HL-60 (cell line): ENCODE measurements around the gene GBP2.

Experiments used
- DNase-seq, 2 experiments: peaks; one replicate each; pipeline ENCODE4 v3.0.0-alpha.2; 2010 to 2020; ENCODE audit warnings: low read depth in 1 of 2, low spot score in 1 of 2
- H3K27ac ChIP-seq: fragments of 250-450 bp; sonication (Bioruptor Pico); replicated peaks from 2 replicates; pipeline ENCODE4 v1.5.1; 2020; ENCODE audit warnings: mild to moderate bottlenecking, moderate library complexity
- H3K27me3 ChIP-seq: fragments of 250-450 bp; sonication (Bioruptor Pico); 2 replicates; pipeline ENCODE4 v1.5.1; 2021; ENCODE audit warnings: mild to moderate bottlenecking, moderate library complexity; ENCODE audit not compliant: insufficient read depth, poor library complexity, severe bottlenecking
- H3K4me3 ChIP-seq: replicated peaks from 2 replicates; pipeline ENCODE4 v1.5.1; 2011; ENCODE audit warnings: mild to moderate bottlenecking, control low read depth, low read length; ENCODE audit not compliant: insufficient read depth
- GABPA ChIP-seq: IDR thresholded peaks from 2 replicates; pipeline ENCODE4 v1.6.1; 2012; ENCODE audit warnings: low read depth
- POLR2AphosphoS5 ChIP-seq: IDR thresholded peaks from 2 replicates; pipeline ENCODE4 v1.6.1; 2012; ENCODE audit warnings: low read depth
- SPI1 ChIP-seq: IDR thresholded peaks from 2 replicates; pipeline ENCODE4 v1.6.1; 2012; ENCODE audit warnings: low read depth, mild to moderate bottlenecking, borderline replicate concordance
- TF ChIP-seq, protein P1 (sequence below): IDR thresholded peaks from one replicate; pipeline ENCODE4 v1.5.1; 2011; ENCODE audit warnings: low read length, control low read depth, inconsistent platforms; ENCODE audit not compliant: insufficient read depth
- TF ChIP-seq, protein P2 (sequence below): IDR thresholded peaks from 2 replicates; pipeline ENCODE4 v1.6.1; 2012; ENCODE audit warnings: low read depth; ENCODE audit not compliant: insufficient replicate concordance

Gene GBP2

DNA sequence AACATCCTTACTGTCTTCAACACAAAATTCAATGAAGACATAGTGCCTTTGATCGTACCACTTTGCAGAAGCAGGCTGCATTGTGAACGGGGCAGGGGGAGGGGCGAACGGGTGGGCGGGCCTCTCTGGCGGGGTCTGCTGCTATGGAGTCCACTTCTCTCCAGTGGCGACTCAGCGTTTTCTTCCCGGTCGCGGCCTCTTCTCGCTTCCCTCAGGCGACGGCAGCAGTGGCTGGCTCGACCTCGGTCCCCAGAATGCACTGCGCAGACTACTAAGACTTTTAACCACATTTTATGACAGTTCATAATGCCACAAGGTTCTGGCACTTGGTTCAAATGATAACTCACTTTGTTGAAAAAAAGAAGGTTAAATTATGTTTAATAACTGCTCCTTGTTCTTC is 21.2 kb downstream of the GBP2 start:
- TF ChIP-seq SPI1 (no peak), POLR2AphosphoS5 (no peak), GABPA (no peak)
- TF ChIP-seq, protein P1, sequence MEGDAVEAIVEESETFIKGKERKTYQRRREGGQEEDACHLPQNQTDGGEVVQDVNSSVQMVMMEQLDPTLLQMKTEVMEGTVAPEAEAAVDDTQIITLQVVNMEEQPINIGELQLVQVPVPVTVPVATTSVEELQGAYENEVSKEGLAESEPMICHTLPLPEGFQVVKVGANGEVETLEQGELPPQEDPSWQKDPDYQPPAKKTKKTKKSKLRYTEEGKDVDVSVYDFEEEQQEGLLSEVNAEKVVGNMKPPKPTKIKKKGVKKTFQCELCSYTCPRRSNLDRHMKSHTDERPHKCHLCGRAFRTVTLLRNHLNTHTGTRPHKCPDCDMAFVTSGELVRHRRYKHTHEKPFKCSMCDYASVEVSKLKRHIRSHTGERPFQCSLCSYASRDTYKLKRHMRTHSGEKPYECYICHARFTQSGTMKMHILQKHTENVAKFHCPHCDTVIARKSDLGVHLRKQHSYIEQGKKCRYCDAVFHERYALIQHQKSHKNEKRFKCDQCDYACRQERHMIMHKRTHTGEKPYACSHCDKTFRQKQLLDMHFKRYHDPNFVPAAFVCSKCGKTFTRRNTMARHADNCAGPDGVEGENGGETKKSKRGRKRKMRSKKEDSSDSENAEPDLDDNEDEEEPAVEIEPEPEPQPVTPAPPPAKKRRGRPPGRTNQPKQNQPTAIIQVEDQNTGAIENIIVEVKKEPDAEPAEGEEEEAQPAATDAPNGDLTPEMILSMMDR: no peak
- TF ChIP-seq, protein P2, sequence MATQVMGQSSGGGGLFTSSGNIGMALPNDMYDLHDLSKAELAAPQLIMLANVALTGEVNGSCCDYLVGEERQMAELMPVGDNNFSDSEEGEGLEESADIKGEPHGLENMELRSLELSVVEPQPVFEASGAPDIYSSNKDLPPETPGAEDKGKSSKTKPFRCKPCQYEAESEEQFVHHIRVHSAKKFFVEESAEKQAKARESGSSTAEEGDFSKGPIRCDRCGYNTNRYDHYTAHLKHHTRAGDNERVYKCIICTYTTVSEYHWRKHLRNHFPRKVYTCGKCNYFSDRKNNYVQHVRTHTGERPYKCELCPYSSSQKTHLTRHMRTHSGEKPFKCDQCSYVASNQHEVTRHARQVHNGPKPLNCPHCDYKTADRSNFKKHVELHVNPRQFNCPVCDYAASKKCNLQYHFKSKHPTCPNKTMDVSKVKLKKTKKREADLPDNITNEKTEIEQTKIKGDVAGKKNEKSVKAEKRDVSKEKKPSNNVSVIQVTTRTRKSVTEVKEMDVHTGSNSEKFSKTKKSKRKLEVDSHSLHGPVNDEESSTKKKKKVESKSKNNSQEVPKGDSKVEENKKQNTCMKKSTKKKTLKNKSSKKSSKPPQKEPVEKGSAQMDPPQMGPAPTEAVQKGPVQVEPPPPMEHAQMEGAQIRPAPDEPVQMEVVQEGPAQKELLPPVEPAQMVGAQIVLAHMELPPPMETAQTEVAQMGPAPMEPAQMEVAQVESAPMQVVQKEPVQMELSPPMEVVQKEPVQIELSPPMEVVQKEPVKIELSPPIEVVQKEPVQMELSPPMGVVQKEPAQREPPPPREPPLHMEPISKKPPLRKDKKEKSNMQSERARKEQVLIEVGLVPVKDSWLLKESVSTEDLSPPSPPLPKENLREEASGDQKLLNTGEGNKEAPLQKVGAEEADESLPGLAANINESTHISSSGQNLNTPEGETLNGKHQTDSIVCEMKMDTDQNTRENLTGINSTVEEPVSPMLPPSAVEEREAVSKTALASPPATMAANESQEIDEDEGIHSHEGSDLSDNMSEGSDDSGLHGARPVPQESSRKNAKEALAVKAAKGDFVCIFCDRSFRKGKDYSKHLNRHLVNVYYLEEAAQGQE: no peak
- Histone ChIP-seq H3K27ac (no peak overlapping the region), H3K4me3 (no peak overlapping the region), H3K27me3 (peaks cover 3% of the 10 kb centered on the region)
- no peak for DNase-seq

GRCh38 chr1:89104147-89104546 is 21.8 kb downstream of the GBP2 start:
- Histone ChIP-seq H3K27ac (no peak overlapping the region), H3K4me3 (no peak overlapping the region), H3K27me3 (peaks cover 3% of the 10 kb centered on the region)
- TF ChIP-seq GABPA (no peak), SPI1 (no peak), POLR2AphosphoS5 (no peak)
- TF ChIP-seq, protein P2: no peak
- TF ChIP-seq, protein P1: no peak
- no peak for DNase-seq

DNA sequence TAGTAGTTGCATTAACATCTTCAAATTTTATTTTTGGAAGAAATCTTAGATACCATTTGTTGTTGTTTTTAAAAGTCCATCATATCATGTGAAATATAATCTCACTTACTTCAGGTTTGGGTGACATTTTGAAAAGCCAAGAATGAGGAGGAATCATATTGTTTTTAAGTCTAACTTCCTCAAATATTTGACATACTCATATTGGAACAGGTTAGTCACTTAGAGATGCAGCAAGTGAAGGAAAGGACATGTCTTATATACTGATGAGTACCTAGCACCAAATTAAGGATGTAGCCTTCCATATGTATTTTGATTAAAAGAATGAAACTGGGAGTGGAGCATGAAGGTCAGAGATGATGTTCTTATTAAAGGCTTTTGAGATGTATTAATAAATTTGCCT is 23.9 kb downstream of the GBP2 start:
- TF ChIP-seq, protein P2: no peak
- TF ChIP-seq SPI1 (no peak), POLR2AphosphoS5 (no peak), GABPA (no peak)
- TF ChIP-seq, protein P1: no peak
- Histone ChIP-seq H3K4me3 (no peak overlapping the region), H3K27me3 (peaks cover 2% of the 10 kb centered on the region), H3K27ac (no peak overlapping the region)
- DNase-seq: no peak
